HepG2 (cell line): ENCODE data around the gene TRPT1. TPM values are rescaled to one million over a fixed set of nuclear protein-coding genes. Genes with fewer than 3 reads are reported as not detected.
A peak's percentile ranks its signal among the peaks of the same experiment; 100 is the strongest.

ENCODE experiments used
- CC2D1A ChIP-seq: sonication (generic); formaldehyde crosslinking; IDR thresholded peaks from 2 replicates; pipeline ENCODE4 v1.8.1; 2023; ENCODE audit warnings: mild to moderate bottlenecking, missing genetic modification reagents
- CHD4 ChIP-seq: fragments of 200-600 bp; sonication (generic); IDR thresholded peaks from 2 replicates; pipeline ENCODE4 v1.7.0; 2017; ENCODE audit warnings: mild to moderate bottlenecking, low read length, borderline replicate concordance
- EZH2 ChIP-seq: conservative IDR thresholded peaks from 2 replicates; pipeline ENCODE4 v1.6.1; 2012; ENCODE audit warnings: mild to moderate bottlenecking, low read depth, low read length, moderate library complexity
- HMG20A ChIP-seq: IDR thresholded peaks from 2 replicates; pipeline ENCODE4 v1.6.1; 2016; ENCODE audit warnings: borderline replicate concordance
- KLF6 ChIP-seq: IDR thresholded peaks from 2 replicates; pipeline ENCODE4 v1.8.0; 2016; ENCODE audit warnings: missing biosample characterization, missing genetic modification reagents
- NR2F6 ChIP-seq, 2 experiments: IDR thresholded peaks; 2 replicates each; pipeline ENCODE4 v1.6.1; 2016; ENCODE audit warnings: antibody characterized with exemption in 1 of 2, mild to moderate bottlenecking in 1 of 2
- POLR2A ChIP-seq, 2 experiments: IDR thresholded peaks; 2 replicates each; pipeline ENCODE4 v1.6.1; 2011; ENCODE audit warnings: low read depth in 2 of 2, low read length in 2 of 2, mild to moderate bottlenecking in 1 of 2, moderate library complexity in 1 of 2; ENCODE audit not compliant: insufficient read depth in 1 of 2
- SATB2 ChIP-seq: sonication (generic); formaldehyde crosslinking; IDR thresholded peaks from 2 replicates; pipeline ENCODE4 v1.5.0; 2020; ENCODE audit warnings: missing genetic modification reagents
- ZFP36 ChIP-seq: fragments of 150-350 bp; IDR thresholded peaks from 2 replicates; pipeline ENCODE4 v1.6.1; 2018; ENCODE audit warnings: borderline replicate concordance, low read length, low read depth; ENCODE audit not compliant: partially characterized antibody
- polyA plus RNA-seq, 8 experiments: library from polyadenylated mRNA; depleted of rRNA in 3 of 8; stranded (reverse) in 7 of 8; unstranded in 1 of 8; fragments of >200 nt; fragmentation: Illumina TruSeq in 4 of 8; extraction: Trizol in 4 of 8; gene quantifications; 2 replicates each; pipeline versions ENCODE4 v1.2.1 to v1.2.3, GENCODE V29; 2011 to 2016; ENCODE audit warnings: low read depth in 4 of 8, missing spikeins in 1 of 8, mixed read lengths in 1 of 8; ENCODE audit not compliant: insufficient read depth in 1 of 8
- total RNA-seq, 5 experiments: library from RNA; depleted of rRNA; stranded (reverse); fragments of >200 nt; fragmentation: Illumina TruSeq; extraction: Trizol; gene quantifications; 2 replicates each; pipeline ENCODE4 v1.2.3, GENCODE V29; 2016; ENCODE audit warnings: low read depth in 1 of 5
- TF ChIP-seq, protein P1 (sequence below): sonication (generic); formaldehyde crosslinking; IDR thresholded peaks from 2 replicates; pipeline ENCODE4 v1.4.0; 2020; ENCODE audit warnings: mild to moderate bottlenecking, missing genetic modification reagents, borderline replicate concordance
- TF ChIP-seq, protein P2 (sequence below): IDR thresholded peaks from 2 replicates; pipeline ENCODE4 v1.6.1; 2016; ENCODE audit warnings: low read depth
- TF ChIP-seq, protein P3 (sequence below): sonication (generic); formaldehyde crosslinking; IDR thresholded peaks from 2 replicates; pipeline ENCODE4 v1.4.0; 2020; ENCODE audit warnings: mild to moderate bottlenecking, missing genetic modification reagents, borderline replicate concordance
- TF ChIP-seq, protein P4 (sequence below): sonication (generic); formaldehyde crosslinking; IDR thresholded peaks from 2 replicates; pipeline ENCODE4 v1.9.0; 2022; ENCODE audit warnings: missing genetic modification reagents, mild to moderate bottlenecking, borderline replicate concordance

The TRPT1 gene
- total and polyA plus RNA-seq, 2 of the 13 experiments (the other 11 are each of a cell fraction or from before 2014, with no cell fraction given), result 24.8 to 40.7 TPM

DNA sequence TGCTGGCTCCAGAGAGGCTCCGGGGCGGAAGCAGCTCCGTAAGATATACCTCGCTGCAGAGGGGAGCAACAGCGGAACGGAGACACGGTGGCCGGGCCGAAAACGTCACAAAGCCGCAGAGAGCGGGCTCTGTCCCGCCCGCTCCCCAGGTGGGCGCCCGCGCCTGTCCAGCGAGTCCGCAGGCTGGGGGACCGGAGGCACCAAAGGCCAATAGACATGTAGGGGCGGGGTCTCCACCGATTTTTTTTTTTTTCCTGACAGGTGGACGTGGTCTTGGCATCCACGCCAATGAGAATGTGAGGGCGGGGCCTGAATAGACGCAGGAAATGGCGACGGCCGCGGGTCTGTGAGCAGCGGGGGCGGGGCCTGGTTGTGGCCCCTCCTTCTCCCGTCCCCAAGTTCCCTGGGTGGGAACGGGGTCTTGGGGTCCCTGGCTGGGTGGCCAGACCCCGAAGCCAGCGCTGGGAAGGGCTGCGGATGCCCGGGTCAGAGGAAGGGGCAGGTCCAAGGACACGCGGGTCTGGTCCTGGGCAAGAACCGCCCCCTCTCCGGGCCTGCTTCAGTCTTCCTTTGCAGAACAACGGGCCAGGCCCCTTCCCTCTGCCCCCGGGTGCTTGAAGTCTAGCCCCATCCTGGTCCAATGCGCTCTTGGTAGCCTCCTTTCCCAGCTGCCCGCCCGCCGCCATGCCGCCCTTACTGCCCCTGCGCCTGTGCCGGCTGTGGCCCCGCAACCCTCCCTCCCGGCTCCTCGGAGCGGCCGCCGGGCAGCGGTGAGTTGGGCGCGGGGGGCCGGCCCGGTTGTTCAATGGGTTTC lies 4.4 kb upstream of the TRPT1 start, which contains the start of gene DNAJC4 (continued):
- TF ChIP-seq CC2D1A (CRISPR knock-in tag), result no peak
- TF ChIP-seq, protein P1, sequence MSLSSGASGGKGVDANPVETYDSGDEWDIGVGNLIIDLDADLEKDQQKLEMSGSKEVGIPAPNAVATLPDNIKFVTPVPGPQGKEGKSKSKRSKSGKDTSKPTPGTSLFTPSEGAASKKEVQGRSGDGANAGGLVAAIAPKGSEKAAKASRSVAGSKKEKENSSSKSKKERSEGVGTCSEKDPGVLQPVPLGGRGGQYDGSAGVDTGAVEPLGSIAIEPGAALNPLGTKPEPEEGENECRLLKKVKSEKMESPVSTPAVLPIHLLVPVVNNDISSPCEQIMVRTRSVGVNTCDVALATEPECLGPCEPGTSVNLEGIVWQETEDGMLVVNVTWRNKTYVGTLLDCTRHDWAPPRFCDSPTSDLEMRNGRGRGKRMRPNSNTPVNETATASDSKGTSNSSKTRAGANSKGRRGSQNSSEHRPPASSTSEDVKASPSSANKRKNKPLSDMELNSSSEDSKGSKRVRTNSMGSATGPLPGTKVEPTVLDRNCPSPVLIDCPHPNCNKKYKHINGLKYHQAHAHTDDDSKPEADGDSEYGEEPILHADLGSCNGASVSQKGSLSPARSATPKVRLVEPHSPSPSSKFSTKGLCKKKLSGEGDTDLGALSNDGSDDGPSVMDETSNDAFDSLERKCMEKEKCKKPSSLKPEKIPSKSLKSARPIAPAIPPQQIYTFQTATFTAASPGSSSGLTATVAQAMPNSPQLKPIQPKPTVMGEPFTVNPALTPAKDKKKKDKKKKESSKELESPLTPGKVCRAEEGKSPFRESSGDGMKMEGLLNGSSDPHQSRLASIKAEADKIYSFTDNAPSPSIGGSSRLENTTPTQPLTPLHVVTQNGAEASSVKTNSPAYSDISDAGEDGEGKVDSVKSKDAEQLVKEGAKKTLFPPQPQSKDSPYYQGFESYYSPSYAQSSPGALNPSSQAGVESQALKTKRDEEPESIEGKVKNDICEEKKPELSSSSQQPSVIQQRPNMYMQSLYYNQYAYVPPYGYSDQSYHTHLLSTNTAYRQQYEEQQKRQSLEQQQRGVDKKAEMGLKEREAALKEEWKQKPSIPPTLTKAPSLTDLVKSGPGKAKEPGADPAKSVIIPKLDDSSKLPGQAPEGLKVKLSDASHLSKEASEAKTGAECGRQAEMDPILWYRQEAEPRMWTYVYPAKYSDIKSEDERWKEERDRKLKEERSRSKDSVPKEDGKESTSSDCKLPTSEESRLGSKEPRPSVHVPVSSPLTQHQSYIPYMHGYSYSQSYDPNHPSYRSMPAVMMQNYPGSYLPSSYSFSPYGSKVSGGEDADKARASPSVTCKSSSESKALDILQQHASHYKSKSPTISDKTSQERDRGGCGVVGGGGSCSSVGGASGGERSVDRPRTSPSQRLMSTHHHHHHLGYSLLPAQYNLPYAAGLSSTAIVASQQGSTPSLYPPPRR (CRISPR knock-in tag), result no peak
- peak; percentile 68; the same call in 1 of the 2 replicates for TF ChIP-seq KLF6
- no peak for TF ChIP-seq NR2F6 (IDR thresholded peaks at IDR 0.05)
- TF ChIP-seq NR2F6 (CRISPR knock-in tag; IDR thresholded peaks at IDR 0.05), result 0 out of 2 replicates have a peak, but pooled peaks have one; percentile 31
- TF ChIP-seq POLR2A (IDR thresholded peaks at IDR 0.05; ENCODE audit: insufficient read depth in 1 of 2, low read depth in 2 of 2, low read length in 2 of 2), result peak in 1 of 2 experiments; percentile 27; a peak in 1 of 4 replicates
- TF ChIP-seq HMG20A (CRISPR knock-in tag), result no peak
- TF ChIP-seq, protein P2, sequence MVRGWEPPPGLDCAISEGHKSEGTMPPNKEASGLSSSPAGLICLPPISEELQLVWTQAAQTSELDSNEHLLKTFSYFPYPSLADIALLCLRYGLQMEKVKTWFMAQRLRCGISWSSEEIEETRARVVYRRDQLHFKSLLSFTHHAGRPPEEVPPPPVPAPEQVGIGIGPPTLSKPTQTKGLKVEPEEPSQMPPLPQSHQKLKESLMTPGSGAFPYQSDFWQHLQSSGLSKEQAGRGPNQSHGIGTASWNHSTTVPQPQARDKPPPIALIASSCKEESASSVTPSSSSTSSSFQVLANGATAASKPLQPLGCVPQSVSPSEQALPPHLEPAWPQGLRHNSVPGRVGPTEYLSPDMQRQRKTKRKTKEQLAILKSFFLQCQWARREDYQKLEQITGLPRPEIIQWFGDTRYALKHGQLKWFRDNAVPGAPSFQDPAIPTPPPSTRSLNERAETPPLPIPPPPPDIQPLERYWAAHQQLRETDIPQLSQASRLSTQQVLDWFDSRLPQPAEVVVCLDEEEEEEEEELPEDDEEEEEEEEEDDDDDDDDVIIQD (CRISPR knock-in tag), result no peak
- TF ChIP-seq, protein P3, sequence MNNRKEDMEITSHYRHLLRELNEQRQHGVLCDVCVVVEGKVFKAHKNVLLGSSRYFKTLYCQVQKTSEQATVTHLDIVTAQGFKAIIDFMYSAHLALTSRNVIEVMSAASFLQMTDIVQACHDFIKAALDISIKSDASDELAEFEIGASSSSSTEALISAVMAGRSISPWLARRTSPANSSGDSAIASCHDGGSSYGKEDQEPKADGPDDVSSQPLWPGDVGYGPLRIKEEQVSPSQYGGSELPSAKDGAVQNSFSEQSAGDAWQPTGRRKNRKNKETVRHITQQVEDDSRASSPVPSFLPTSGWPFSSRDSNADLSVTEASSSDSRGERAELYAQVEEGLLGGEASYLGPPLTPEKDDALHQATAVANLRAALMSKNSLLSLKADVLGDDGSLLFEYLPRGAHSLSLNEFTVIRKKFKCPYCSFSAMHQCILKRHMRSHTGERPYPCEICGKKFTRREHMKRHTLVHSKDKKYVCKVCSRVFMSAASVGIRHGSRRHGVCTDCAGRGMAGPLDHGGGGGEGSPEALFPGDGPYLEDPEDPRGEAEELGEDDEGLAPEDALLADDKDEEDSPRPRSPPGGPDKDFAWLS (CRISPR knock-in tag), result no peak
- TF ChIP-seq, protein P4, sequence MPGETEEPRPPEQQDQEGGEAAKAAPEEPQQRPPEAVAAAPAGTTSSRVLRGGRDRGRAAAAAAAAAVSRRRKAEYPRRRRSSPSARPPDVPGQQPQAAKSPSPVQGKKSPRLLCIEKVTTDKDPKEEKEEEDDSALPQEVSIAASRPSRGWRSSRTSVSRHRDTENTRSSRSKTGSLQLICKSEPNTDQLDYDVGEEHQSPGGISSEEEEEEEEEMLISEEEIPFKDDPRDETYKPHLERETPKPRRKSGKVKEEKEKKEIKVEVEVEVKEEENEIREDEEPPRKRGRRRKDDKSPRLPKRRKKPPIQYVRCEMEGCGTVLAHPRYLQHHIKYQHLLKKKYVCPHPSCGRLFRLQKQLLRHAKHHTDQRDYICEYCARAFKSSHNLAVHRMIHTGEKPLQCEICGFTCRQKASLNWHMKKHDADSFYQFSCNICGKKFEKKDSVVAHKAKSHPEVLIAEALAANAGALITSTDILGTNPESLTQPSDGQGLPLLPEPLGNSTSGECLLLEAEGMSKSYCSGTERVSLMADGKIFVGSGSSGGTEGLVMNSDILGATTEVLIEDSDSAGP (CRISPR knock-in tag), result peak; percentile 51; the same call in 1 of the 2 replicates
- TF ChIP-seq SATB2, result peak; percentile 58; the same call in 1 of the 2 replicates
- no peak for TF ChIP-seq EZH2
- no peak for TF ChIP-seq ZFP36
- TF ChIP-seq CHD4, result no peak
